ENCODE results near the gene SRRT.
"Not testable (repeated sequence)": the region's sequence is repeated elsewhere in the genome, so short reads cannot be mapped to it uniquely, and the experiment has no call there.

SRRT gene

GRCh38 chr7:100854899-100855298 lies 20.0 kb upstream of the SRRT start:
- not testable (repeated sequence) for DNase-seq

- no peak for DNase-seq
These were observed 19.4 kb upstream of the SRRT start for GRCh38 chr7:100855515-100855914.

DNA sequence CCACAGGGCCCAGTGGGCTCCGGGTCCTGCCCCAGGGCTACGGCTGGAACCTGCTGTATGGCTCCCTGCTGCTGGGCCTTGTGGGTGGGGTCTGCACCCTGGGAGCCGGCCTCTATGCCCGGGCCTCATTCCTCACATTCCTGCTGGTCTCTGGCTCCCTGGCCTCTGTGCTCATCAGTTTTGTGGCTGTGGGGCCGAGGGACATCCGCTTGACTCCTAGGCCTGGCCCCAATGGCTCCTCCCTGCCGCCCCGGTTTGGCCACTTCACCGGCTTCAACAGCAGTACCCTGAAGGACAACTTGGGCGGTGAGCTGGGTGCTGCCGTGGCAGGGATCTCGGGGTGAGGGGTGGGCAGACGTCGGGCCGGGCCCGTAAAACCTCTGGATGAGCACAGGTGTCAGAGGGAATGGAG lies 18.0 kb upstream of the SRRT start:
- no peak for DNase-seq

- DNase-seq, result no peak
These were observed 15.0 kb upstream of the SRRT start for GRCh38 chr7:100859856-100860255.

DNA sequence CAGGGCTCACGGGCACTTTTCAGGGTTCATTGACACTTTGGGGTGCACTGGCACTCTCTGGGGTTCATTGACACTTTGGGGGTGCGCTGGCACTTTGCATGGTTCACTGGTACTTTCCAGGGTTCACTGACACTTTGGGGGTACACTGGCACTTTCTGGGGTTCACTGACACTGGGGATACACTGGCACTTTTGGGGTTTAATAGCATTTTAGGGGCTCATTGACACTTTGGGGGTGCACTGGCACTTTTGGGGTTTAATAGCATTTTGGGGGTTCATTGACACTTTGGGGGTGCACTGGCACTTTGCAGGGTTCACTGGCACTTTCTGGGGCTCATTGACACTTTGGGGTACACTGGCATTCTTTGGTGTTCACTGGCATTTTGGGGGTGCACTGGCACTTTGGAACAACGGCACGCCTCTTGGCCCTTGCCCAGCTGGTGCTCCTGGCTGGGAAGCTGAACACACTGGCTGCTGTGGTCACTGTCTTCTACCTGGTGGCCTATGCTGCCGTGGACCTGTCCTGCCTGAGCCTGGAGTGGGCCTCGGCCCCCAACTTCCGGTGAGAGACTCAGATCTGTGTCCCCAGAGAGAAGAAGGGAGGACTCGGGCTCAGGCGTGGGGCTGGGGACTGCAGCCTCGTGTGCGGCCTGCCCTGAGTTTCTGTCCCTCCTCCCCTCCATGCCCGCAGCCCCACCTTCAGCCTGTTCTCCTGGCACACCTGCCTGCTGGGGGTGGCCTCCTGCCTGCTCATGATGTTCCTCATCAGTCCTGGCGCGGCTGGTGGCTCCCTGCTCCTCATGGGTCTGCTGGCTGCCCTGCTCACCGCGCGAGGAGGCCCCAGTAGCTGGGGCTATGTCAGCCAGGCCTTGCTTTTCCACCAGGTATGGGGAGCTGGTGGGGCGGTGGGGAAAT lies 13.9 kb upstream of the SRRT start:
- DNase-seq, result no peak

DNA sequence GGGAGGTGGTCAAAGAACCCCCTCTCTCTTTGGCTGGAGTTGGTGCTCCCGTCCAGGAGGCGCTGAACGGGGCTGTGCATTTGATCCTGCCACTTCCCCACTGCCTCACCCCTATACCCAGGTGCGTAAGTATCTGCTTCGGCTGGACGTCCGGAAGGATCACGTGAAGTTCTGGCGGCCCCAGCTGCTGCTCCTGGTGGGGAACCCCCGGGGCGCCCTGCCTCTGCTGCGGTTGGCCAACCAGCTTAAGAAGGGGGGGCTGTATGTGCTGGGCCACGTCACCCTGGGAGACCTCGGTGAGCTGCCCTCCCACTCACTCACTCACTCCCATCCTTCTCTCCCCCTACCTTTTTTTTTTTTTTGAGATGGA lies 13.3 kb upstream of the SRRT start:
- DNase-seq, result no peak

GRCh38 chr7:100863406-100863950 lies 11.4 kb upstream of the SRRT start:
- no peak for DNase-seq

GRCh38 chr7:100864263-100864845 lies 10.5 kb upstream of the SRRT start:
- no peak for DNase-seq

DNA sequence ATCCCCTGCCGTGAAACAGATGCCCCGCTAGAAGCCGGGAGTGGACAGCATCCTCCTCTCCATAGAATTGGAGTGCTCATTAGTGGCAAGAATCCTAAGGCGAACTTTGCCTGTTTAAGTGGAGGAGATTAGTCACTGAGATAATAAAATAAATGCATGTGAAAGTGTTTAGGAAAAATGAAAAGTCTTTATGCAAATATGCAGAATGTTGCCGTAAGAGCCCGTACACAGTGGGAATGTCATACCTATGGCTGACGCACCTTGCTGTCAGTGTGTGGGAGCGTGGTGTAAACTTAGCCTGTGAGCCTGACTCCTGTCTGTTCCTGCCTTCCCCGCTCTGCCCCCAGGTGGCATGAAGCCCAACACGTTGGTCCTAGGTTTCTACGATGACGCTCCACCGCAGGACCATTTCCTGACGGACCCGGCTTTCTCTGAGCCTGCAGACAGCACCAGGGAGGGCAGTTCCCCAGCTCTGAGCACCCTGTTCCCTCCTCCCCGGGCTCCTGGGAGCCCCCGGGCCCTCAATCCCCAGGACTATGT lies 9.5 kb upstream of the SRRT start:
- no peak for DNase-seq

DNA sequence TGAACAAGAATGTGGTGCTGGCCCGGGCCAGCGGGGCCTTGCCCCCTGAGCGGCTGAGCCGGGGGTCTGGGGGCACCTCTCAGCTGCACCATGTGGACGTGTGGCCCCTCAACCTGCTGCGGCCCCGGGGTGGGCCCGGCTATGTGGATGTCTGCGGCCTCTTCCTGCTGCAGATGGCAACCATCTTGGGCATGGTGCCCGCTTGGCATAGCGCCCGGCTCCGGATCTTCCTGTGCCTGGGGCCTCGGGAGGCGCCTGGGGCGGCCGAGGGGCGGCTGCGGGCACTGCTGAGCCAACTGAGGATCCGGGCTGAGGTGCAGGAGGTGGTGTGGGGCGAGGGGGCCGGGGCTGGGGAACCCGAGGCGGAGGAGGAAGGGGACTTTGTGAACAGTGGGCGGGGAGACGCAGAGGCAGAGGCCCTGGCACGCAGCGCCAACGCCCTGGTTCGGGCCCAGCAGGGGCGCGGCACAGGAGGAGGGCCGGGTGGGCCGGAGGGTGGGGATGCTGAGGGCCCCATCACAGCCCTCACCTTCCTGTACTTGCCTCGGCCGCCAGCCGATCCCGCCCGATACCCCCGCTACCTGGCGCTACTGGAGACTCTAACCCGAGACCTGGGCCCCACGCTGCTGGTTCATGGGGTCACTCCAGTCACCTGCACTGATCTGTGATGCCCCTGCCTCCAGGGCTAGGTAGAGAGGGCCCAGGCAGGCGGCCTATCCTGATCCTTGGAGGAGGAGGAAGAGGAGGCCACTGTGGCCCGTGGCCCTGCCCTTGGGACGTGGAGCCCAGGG lies 8.8 kb upstream of the SRRT start:
- DNase-seq, result peak in 1 of 5 donors; percentile 35

DNA sequence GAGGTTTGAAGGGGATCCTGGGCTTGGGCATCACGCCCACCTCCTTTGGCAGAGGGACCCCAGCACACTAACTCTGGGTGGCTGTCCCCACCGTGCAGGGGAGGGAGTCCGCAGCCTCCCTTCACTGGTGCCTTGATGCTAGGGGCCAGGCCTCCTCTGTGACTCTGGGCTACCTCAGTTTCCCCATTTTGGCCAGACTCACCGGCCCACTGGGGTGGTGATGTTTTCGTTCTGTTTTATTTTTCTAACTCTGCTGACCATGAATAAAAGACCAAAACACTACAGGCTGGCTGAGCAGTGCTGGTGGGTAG lies 8.2 kb upstream of the SRRT start:
- no peak for DNase-seq

DNA sequence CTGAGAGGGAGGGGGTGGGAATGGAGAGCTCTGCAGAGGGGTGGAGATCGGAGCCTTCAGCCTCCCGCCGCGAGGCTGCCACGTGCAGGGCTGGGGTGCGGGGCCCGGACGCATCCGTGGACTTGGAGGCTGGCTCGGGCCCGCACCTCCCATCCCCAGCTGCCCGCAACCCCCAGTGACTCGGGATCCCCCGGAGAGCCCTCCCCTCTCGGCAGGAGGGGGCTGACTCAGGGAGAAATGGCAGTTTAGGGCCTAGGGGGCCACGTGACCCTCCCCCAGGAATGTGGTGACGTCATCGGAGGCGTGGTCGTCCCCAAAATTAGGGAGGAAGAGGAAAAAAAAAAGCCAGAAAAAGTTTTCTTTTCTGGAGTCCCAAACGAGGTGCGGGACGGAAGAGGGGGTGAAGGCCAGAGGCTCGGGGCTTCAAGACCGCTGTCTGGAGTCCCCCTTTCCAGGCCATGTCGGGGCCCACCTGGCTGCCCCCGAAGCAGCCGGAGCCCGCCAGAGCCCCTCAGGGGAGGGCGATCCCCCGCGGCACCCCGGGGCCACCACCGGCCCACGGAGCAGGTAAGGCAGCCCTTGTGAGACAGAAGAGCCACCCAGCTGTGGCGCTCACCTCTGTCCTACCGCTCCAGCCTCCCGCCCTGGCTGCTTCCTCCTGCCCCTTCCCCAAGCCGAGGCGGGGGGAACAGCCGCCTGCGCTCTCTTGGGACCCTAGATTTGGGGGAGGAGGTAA lies 7.7 kb upstream of the SRRT start, which contains the start of gene TRIP6:
Gene TRIP6, plus strand, starts transcription at position 348 of the 736 bp plus-strand sequence. Its CDS starts 111 bp downstream, at position 459.
- DNase-seq, result peak in 3 of 5 donors; percentile 29 to 54 (median 31)

DNA sequence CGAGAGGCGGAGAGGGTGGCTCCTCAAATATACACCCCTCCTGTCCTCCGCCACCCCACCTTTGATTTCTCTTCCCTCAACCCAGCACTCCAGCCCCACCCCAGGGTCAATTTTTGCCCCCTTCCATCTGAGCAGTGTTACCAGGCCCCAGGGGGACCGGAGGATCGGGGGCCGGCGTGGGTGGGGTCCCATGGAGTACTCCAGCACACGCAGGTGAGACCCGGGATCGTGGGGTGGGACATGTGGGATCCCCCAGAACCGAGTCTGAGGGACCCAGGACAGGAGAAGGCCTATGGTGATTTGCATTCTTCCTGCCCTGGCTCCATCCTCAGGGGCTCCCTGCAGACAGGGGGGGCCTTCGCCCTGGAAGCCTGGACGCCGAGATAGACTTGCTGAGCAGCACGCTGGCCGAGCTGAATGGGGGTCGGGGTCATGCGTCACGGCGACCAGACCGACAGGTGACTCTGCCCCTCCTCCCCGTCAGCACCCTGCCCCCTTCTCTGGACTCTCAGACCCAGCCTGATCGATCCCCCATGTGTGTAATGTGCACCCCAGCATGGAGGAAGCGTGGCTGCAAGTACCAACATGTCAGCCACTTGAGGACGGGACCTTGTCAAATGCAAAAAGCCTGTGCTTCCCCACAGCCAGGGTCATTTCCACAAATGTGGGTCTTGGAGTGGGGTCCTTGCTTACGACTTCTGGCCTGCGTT lies 7.0 kb upstream of the SRRT start:
- DNase-seq, result no peak

DNA sequence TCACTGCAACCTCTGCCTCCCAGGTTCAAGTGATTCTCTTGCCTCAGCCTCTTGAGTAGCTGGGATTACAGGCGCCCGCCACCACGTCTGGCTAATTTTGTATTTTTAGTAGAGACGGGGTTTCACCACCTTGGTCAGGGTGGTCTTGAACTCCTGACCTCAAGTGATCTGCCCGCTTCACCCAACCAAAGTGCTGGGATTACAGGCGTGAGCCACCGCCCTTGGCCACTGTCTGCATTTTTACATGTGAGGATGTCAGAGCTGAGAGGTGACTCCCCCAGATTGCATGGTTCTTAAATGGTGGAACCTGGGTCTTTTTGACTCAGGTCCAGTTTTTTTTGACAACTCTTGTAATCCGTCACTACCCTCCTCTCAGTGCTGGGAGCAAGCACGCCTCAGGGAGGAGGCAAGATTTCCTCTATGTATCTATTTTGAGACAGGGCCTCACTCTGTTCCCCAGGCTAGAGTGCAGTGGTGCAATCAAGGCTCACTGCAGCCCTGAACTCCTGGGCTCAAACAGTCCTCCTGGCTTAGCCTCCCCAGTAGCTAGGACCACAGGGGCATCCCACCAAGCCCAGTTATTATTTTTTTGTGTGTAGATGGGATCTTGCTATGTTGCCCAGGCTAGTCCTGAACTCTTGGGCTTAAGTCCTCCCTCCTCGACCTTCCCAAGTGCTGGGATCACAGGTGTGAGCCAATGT lies 1.2 kb upstream of the SRRT start:
- DNase-seq, result no peak

GRCh38 chr7:100874300-100874576 lies 665 bp upstream of the SRRT start:
- no peak for DNase-seq

- DNase-seq, result peak in 1 of 5 donors; percentile 47
These were observed 451 bp downstream of the SRRT start for GRCh38 chr7:100875356-100875751.

GRCh38 chr7:100878013-100878412 lies 3.1 kb downstream of the SRRT start:
- no peak for DNase-seq

DNA sequence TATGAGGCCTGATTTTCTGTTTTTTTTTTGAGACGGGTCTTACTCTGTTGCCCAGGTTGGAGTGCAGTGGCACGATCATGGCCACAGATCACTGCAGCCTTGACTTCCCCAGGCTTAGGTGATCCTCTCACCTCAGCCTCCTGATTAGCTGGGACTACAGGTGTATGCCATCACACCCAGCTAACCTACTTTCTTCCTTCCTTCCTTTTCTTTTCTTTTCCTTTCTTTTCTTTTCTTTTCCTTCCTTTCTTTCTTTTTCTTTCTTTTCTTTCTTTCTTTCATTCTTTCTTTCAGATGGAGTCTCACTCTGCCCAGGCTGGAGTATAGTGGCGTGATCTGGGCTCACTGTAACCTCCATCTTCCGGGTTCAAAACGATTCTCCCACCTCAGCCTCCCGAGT lies 3.8 kb downstream of the SRRT start:
- DNase-seq, result no peak

DNA sequence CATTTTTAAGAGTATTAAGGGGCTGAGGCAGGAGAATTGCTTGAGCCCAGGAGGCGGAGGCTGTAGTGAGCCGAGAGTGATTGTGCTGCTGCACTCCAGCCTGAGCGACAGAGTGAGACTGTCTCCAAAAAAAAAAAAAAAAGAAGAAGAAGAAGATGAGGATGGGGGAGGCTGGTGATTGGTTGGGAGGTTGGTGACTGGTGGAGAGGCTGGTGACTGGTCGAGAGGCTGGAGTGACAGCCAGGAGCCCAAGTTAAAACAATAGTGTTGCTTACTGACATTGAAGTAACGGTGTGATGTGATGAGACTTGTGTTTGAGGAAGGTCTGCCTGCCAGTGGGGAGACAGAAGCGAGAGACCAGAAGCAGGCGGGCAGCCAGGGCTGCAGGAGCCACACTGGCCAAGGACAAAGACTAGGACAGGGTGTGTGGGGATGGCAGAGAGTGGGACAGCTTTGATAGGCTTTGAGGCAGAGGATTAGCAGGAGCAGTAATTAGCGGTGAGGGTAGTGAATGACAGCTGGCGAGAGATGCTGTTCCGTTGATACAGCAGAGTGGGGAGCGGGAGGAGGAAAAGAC lies 4.9 kb downstream of the SRRT start:
- no peak for DNase-seq

GRCh38 chr7:100880645-100881044 lies 5.7 kb downstream of the SRRT start:
- no peak for DNase-seq

GRCh38 chr7:100881136-100881535 lies 6.2 kb downstream of the SRRT start:
- no peak for DNase-seq

Measured in T-helper 1 cell (primary cell).